Fibroblast of skin of right biceps (primary cell): ENCODE results near the gene MYL7.

Experiments used
- DNase-seq: peaks from one replicate; pipeline ENCODE4 v3.0.0-alpha.2; 2013

Gene MYL7

DNA sequence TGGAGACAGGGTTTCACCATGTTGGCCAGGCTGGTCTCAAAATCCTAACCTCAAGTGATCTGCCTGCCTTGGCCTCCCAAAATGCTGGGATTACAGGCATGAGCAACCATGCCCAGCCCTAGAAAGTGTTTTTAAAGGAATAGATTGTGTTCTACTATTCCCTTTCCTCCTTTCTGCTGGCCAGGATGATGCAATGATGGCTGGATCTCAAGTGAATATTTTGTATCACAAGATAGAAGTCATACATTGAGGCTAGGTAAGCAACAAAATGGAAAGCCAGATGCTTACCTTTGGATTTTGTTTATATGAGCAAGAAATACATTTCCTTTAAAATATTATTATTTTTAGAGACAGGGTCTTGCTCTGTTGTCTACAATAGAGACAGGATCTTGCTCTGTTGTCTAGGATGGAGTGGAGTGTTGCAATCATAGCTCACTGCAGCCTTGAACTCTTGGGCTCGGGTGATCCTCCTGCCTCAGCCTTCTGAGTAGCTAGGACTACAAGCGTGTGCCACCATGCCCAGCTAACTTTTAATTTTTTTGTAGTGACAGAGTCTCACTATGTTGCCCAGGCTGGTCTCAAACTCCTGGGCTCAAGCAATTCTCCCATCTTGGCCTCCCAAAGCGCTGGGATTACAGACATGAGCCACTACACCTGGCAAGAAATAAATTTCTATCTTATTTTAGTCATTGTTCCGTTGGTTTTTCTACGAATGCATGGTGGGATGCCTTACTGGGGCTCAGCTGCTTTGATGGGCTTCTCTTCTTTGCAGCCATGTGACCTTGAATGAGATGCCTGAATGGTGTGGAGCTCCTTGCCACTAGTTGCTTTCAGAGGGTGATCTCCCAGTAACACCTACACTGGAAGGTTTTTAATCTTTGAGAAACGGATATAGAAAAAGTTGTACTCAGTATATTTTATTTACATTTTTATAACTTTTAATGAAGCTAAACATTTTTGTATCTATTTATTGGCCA, 42.8 kb downstream of the MYL7 start:
- DNase-seq: no peak

GRCh38 chr7:44097064-44097932, 43.8 kb downstream of the MYL7 start:
- no peak for DNase-seq

DNA sequence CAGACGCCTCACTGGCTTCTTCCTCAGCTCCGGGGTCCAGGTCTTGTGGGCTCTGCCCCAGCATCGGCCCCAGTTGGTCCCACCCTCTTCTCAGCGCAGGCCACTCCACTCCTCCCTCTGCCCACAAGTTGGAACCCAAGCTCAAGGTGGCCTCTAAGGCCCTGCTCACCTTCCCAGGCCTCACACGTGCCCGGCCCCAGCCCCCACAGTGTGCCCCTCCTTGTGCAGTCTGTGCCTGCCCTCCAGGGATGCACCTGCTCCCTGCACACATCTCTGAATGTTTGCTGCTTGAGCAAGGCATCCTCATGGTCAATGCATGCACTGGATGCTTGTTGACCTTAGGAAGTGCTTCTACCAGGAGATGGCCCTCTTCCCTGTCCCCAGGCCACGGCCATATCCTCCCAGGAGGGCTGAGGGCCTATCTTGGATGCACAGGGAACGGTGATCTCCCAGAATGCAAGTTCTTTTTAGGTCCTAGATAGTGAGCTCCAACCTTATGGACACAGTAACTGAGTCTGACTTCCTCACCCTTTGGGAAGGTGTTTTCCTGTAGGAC, 44.7 kb downstream of the MYL7 start:
- DNase-seq: no peak

DNA sequence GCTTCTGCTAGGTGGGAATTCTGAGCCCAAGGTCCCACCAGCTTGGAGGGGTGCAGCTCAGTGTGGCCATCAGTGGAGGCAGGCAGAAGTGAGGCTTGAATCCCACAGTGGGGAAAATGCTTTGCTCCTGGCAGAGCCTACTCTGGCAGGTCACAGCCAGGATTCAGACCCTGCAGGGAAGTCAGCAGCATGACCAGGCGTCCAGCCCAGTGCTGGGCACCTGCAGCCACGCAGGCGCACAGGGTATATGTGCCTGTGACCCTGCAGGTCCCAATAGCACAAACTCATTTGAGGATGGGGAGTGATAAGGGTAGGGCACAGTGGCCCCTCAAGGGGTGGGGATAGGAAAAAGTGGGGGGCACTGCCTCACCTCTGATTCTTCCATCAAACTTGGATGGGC, 45.4 kb downstream of the MYL7 start:
- DNase-seq: no peak

- DNase-seq: no peak
These were observed 46.1 kb downstream of the MYL7 start for GRCh38 chr7:44094883-44095592.

DNA sequence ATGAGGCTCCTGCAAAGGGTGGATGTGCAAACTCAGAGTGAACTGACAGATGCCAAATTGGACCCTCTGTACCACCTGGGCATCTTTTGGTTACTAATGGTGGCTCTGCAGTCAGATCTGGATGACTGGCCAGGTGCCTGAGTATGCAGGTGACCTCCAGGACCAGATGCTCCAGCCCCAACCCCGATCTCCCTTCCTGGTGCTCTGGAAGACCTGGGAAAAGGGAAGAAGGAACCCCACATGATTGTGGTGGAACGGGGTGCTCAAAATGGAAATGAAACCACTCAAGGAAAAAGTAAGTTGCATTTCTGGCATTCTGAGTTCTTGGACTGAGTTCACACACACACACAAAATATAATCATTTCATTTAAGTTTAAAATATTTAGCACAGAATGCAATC, 46.8 kb downstream of the MYL7 start:
- DNase-seq: no peak

GRCh38 chr7:44093102-44093641, 48.0 kb downstream of the MYL7 start:
- no peak for DNase-seq
